Measurements from ENCODE around the gene ROR2.
A peak's percentile ranks its signal among the peaks of the same experiment; 100 is the strongest.

Gene ROR2

GRCh38 chr9:91746904-91747303, 203.1 kb downstream of the ROR2 start:
- no peak for DNase-seq (ENCODE audit: low read depth in 2 of 2)

- no peak for DNase-seq (ENCODE audit: low read depth in 2 of 2)
These were observed 203.7 kb downstream of the ROR2 start for GRCh38 chr9:91746357-91746756.

- no peak for DNase-seq (ENCODE audit: low read depth in 2 of 2)
These were observed 205.9 kb downstream of the ROR2 start for GRCh38 chr9:91744114-91744513.

- DNase-seq (ENCODE audit: low read depth in 2 of 2) = no peak
These were observed 208.5 kb downstream of the ROR2 start for GRCh38 chr9:91741522-91741921.

GRCh38 chr9:91740701-91741100, 209.3 kb downstream of the ROR2 start:
- DNase-seq (ENCODE audit: low read depth in 2 of 2) = no peak

- DNase-seq (ENCODE audit: low read depth in 2 of 2) = no peak
These were observed 213.0 kb downstream of the ROR2 start for GRCh38 chr9:91736898-91737601.

GRCh38 chr9:91736311-91736710, 213.7 kb downstream of the ROR2 start:
- no peak for DNase-seq (ENCODE audit: low read depth in 2 of 2)

- DNase-seq (ENCODE audit: low read depth in 2 of 2) = no peak
These were observed 215.0 kb downstream of the ROR2 start for GRCh38 chr9:91735049-91735448.

- peak in 1 of 2 donors; percentile 44 for DNase-seq (ENCODE audit: low read depth in 2 of 2)
These were observed 215.6 kb downstream of the ROR2 start for GRCh38 chr9:91734371-91734981.

- no peak for DNase-seq (ENCODE audit: low read depth in 2 of 2)
These were observed 216.9 kb downstream of the ROR2 start for GRCh38 chr9:91733006-91733624.

GRCh38 chr9:91732187-91733005, 217.6 kb downstream of the ROR2 start:
- DNase-seq (ENCODE audit: low read depth in 2 of 2) = no peak

GRCh38 chr9:91730806-91731205, 219.2 kb downstream of the ROR2 start:
- DNase-seq (ENCODE audit: low read depth in 2 of 2) = no peak

- no peak for DNase-seq (ENCODE audit: low read depth in 2 of 2)
These were observed 220.5 kb downstream of the ROR2 start for GRCh38 chr9:91729558-91729842.

- no peak for DNase-seq (ENCODE audit: low read depth in 2 of 2)
These were observed 222.1 kb downstream of the ROR2 start for GRCh38 chr9:91727972-91728371.

- DNase-seq (ENCODE audit: low read depth in 2 of 2) = peak in 1 of 2 donors; percentile 26
These were observed 222.6 kb downstream of the ROR2 start for GRCh38 chr9:91727316-91727861.

GRCh38 chr9:91726406-91727100, 223.5 kb downstream of the ROR2 start:
- DNase-seq (ENCODE audit: low read depth in 2 of 2) = no peak

- DNase-seq (ENCODE audit: low read depth in 2 of 2) = no peak
These were observed 224.4 kb downstream of the ROR2 start for GRCh38 chr9:91725651-91726050.

- DNase-seq (ENCODE audit: low read depth in 2 of 2) = no peak
These were observed 225.2 kb downstream of the ROR2 start for GRCh38 chr9:91724609-91725505.

GRCh38 chr9:91724068-91724440, 226.0 kb downstream of the ROR2 start:
- no peak for DNase-seq (ENCODE audit: low read depth in 2 of 2)

- no peak for DNase-seq (ENCODE audit: low read depth in 2 of 2)
These were observed 226.5 kb downstream of the ROR2 start for GRCh38 chr9:91723420-91724067.
